Neural crest cell (in vitro differentiated cells): Measurements from ENCODE around the gene SLC45A3. TPM values are rescaled to one million over a fixed set of nuclear protein-coding genes. Genes with fewer than 3 reads are reported as not detected.

Experiments
- DNase-seq: peaks from one replicate; pipeline ENCODE4 v3.0.0; 2021; ENCODE audit warnings: low read depth, mixed read lengths, low spot score
- H3K27ac Mint-ChIP-seq: one replicate; pipeline ENCODE4 v1.8.0; 2021; ENCODE audit warnings: mild to moderate bottlenecking, mixed read lengths; ENCODE audit not compliant: unreplicated experiment
- H3K27me3 Mint-ChIP-seq: 2 replicates; pipeline ENCODE4 v1.8.0; 2021; ENCODE audit warnings: low read depth, mild to moderate bottlenecking, mixed read lengths
- H3K36me3 Mint-ChIP-seq: 2 replicates; pipeline ENCODE4 v1.8.0; 2021; ENCODE audit warnings: low read depth, mild to moderate bottlenecking, mixed read lengths
- H3K4me1 Mint-ChIP-seq: 2 replicates; pipeline ENCODE4 v1.8.0; 2021; ENCODE audit warnings: mixed read lengths
- H3K4me3 Mint-ChIP-seq: one replicate; pipeline ENCODE4 v1.8.0; 2021; ENCODE audit warnings: mild to moderate bottlenecking, mixed read lengths
- H3K9me3 Mint-ChIP-seq: 2 replicates; pipeline ENCODE4 v1.8.0; 2021; ENCODE audit warnings: mixed read lengths
- CTCF ChIP-seq: fragments of 200-600 bp; sonication (generic); conservative IDR thresholded peaks from 2 replicates; pipeline ENCODE4 v1.5.0; 2021; ENCODE audit warnings: antibody characterized with exemption, mild to moderate bottlenecking
- total RNA-seq: library from RNA; stranded (reverse); gene quantifications from 2 replicates; pipeline ENCODE4 v1.2.1, GENCODE V29; 2021

The SLC45A3 gene
- total RNA-seq, 1 donor from 2014 or later = 14.0 TPM

- Mint-ChIP-seq H3K27me3 (no peaks in the 10 kb centered on the region), H3K4me3 (peak overlapping the region; percentile 84), H3K9me3 (no peaks in the 10 kb centered on the region), H3K27ac (peak overlapping the region; percentile 86), H3K4me1 (peaks cover 76% of the 10 kb centered on the region), H3K36me3 (no peaks in the 10 kb centered on the region)
- DNase-seq = peak; percentile 15
- TF ChIP-seq CTCF = no peak
Measured at GRCh38 chr1:205668951-205669340, 11.4 kb downstream of the SLC45A3 start.

- Mint-ChIP-seq H3K4me3 (peak overlapping the region; percentile 84), H3K4me1 (peaks cover 74% of the 10 kb centered on the region), H3K9me3 (no peaks in the 10 kb centered on the region), H3K27me3 (no peaks in the 10 kb centered on the region), H3K36me3 (no peaks in the 10 kb centered on the region), H3K27ac (peak overlapping the region; percentile 95)
- peak; percentile 40 for DNase-seq
- TF ChIP-seq CTCF = no peak
Measured at GRCh38 chr1:205667909-205668643, 12.2 kb downstream of the SLC45A3 start.

- H3K4me3 Mint-ChIP-seq = no peak overlapping the region
- no peak for DNase-seq
- no peak for TF ChIP-seq CTCF
- peaks cover 72% of the 10 kb centered on the region for H3K4me1 Mint-ChIP-seq
- H3K9me3 Mint-ChIP-seq = no peaks in the 10 kb centered on the region
- no peaks in the 10 kb centered on the region for H3K27me3 Mint-ChIP-seq
- no peaks in the 10 kb centered on the region for H3K36me3 Mint-ChIP-seq
- H3K27ac Mint-ChIP-seq = no peak overlapping the region
Measured at GRCh38 chr1:205666372-205667166, 13.7 kb downstream of the SLC45A3 start.

- H3K9me3 Mint-ChIP-seq = no peaks in the 10 kb centered on the region
- H3K27ac Mint-ChIP-seq = no peak overlapping the region
- no peak for DNase-seq
- no peak for TF ChIP-seq CTCF
- no peak overlapping the region for H3K4me3 Mint-ChIP-seq
- H3K27me3 Mint-ChIP-seq = no peaks in the 10 kb centered on the region
- no peaks in the 10 kb centered on the region for H3K36me3 Mint-ChIP-seq
- H3K4me1 Mint-ChIP-seq = peaks cover 72% of the 10 kb centered on the region
Measured at GRCh38 chr1:205665201-205666045, 14.9 kb downstream of the SLC45A3 start.

- no peak overlapping the region for H3K27ac Mint-ChIP-seq
- H3K4me3 Mint-ChIP-seq = no peak overlapping the region
- H3K36me3 Mint-ChIP-seq = no peaks in the 10 kb centered on the region
- no peak for DNase-seq
- no peak for TF ChIP-seq CTCF
- H3K27me3 Mint-ChIP-seq = no peaks in the 10 kb centered on the region
- peaks cover 72% of the 10 kb centered on the region for H3K4me1 Mint-ChIP-seq
- H3K9me3 Mint-ChIP-seq = no peaks in the 10 kb centered on the region
Measured at GRCh38 chr1:205664399-205665017, 15.8 kb downstream of the SLC45A3 start.
